SU-DHL-6 (cell line): Measurements from ENCODE around the gene CDX4.

Experiments used
- H2AFZ ChIP-seq: fragments of 200-600 bp; sonication (generic); 2 replicates; pipeline ENCODE4 v1.6.1; 2014; ENCODE audit warnings: low read depth, mild to moderate bottlenecking, moderate library complexity, mixed read lengths, antibody characterized with exemption, low read length; ENCODE audit not compliant: severe bottlenecking
- H3F3A ChIP-seq: fragments of 200-600 bp; shearing (Covaris generic); 2 replicates; pipeline ENCODE4 v1.6.0; 2016; ENCODE audit warnings: antibody characterized with exemption, mild to moderate bottlenecking; ENCODE audit not compliant: insufficient read depth
- H3K27ac ChIP-seq: fragments of 200-600 bp; sonication (generic); 2 replicates; pipeline ENCODE4 v1.5.1; 2016; ENCODE audit warnings: low read depth, mild to moderate bottlenecking, low read length, moderate library complexity, mixed read lengths
- H3K27me3 ChIP-seq: fragments of 200-600 bp; sonication (generic), shearing (Covaris generic); 2 replicates; pipeline ENCODE4 v1.6.0; 2014; ENCODE audit warnings: mild to moderate bottlenecking, low read length
- H3K36me3 ChIP-seq: fragments of 200-600 bp; sonication (generic); 2 replicates; pipeline ENCODE4 v1.6.1; 2014; ENCODE audit warnings: mild to moderate bottlenecking, low read length, mixed read lengths
- H3K4me2 ChIP-seq: fragments of 300-600, 200-600 bp; shearing (Covaris generic), sonication (generic); 2 replicates; pipeline ENCODE4 v1.6.0; 2014; ENCODE audit warnings: low read length, low read depth, mild to moderate bottlenecking; ENCODE audit not compliant: poor library complexity, severe bottlenecking
- H3K4me3 ChIP-seq: fragments of 200-600 bp; sonication (generic); 2 replicates; pipeline ENCODE4 v1.5.1; 2014; ENCODE audit warnings: antibody characterized with exemption, low read length, mild to moderate bottlenecking, mixed read lengths; ENCODE audit not compliant: insufficient read depth, poor library complexity, severe bottlenecking
- H3K79me2 ChIP-seq: fragments of 200-600 bp; sonication (generic); 2 replicates; pipeline ENCODE4 v1.6.1; 2014; ENCODE audit warnings: mild to moderate bottlenecking, low read length, moderate library complexity; ENCODE audit not compliant: insufficient read depth
- H3K9ac ChIP-seq: fragments of 200-600 bp; sonication (generic); 2 replicates; pipeline ENCODE4 v1.7.0; 2014; ENCODE audit warnings: mild to moderate bottlenecking, low read length
- H3K9me2 ChIP-seq: fragments of 200-600 bp; sonication (generic); replicated peaks from 2 replicates; pipeline ENCODE4 v1.6.1; 2014; ENCODE audit warnings: low read length; ENCODE audit not compliant: insufficient read depth
- H3K9me3 ChIP-seq: fragments of 200-600 bp; sonication (generic); 2 replicates; pipeline ENCODE4 v1.6.1; 2014; ENCODE audit warnings: low read length, mixed read lengths; ENCODE audit not compliant: insufficient read depth
- H4K20me1 ChIP-seq: fragments of 200-600 bp; sonication (generic); 2 replicates; pipeline ENCODE4 v1.6.1; 2014; ENCODE audit warnings: low read depth, mild to moderate bottlenecking, antibody characterized with exemption, low read length, moderate library complexity, mixed read lengths
- CTCF ChIP-seq: fragments of 200-600 bp; sonication (generic); IDR thresholded peaks from one replicate; pipeline ENCODE4 v1.5.1; 2017; ENCODE audit warnings: antibody characterized with exemption, mild to moderate bottlenecking, low read length, moderate library complexity; ENCODE audit not compliant: insufficient read depth, poor library complexity, severe bottlenecking
- EZH2phosphoT487 ChIP-seq: fragments of 200-600 bp; sonication (generic), shearing (Covaris generic); conservative IDR thresholded peaks from 2 replicates; pipeline ENCODE4 v1.6.1; 2018; ENCODE audit warnings: mild to moderate bottlenecking, antibody characterized with exemption, low read length, moderate library complexity, mixed read lengths

Gene CDX4

GRCh38 chrX:73448379-73448778 is 1.5 kb downstream of the CDX4 start:
- no peak for TF ChIP-seq CTCF
- no peak for TF ChIP-seq EZH2phosphoT487
- H3K36me3 ChIP-seq: no peaks in the 10 kb centered on the region
- no peak overlapping the region for H3K4me3 ChIP-seq
- H3K79me2 ChIP-seq: no peaks in the 10 kb centered on the region
- no peak overlapping the region for H3K4me2 ChIP-seq
- no peak overlapping the region for H3K9ac ChIP-seq
- H4K20me1 ChIP-seq: no peaks in the 10 kb centered on the region
- no peaks in the 10 kb centered on the region for H3K9me2 ChIP-seq
- H3K27ac ChIP-seq: no peak overlapping the region
- no peaks in the 10 kb centered on the region for H3K27me3 ChIP-seq
- H2AFZ ChIP-seq: no peak overlapping the region
- H3F3A ChIP-seq: no peaks in the 10 kb centered on the region
- no peaks in the 10 kb centered on the region for H3K9me3 ChIP-seq

- no peaks in the 10 kb centered on the region for H3K9me3 ChIP-seq
- no peaks in the 10 kb centered on the region for H3K9me2 ChIP-seq
- no peaks in the 10 kb centered on the region for H3K36me3 ChIP-seq
- no peaks in the 10 kb centered on the region for H3K79me2 ChIP-seq
- no peaks in the 10 kb centered on the region for H3K27me3 ChIP-seq
- H3K9ac ChIP-seq: no peak overlapping the region
- no peaks in the 10 kb centered on the region for H3F3A ChIP-seq
- no peak overlapping the region for H3K4me2 ChIP-seq
- H3K27ac ChIP-seq: no peak overlapping the region
- H4K20me1 ChIP-seq: no peaks in the 10 kb centered on the region
- H2AFZ ChIP-seq: no peak overlapping the region
- TF ChIP-seq CTCF (no peak), EZH2phosphoT487 (no peak)
- H3K4me3 ChIP-seq: no peak overlapping the region
These were observed 8.3 kb downstream of the CDX4 start for GRCh38 chrX:73455171-73455570.

- Histone ChIP-seq H3K4me3 (no peak overlapping the region), H3K27me3 (no peaks in the 10 kb centered on the region), H3K27ac (no peak overlapping the region), H2AFZ (no peak overlapping the region), H4K20me1 (no peaks in the 10 kb centered on the region), H3K79me2 (no peaks in the 10 kb centered on the region), H3K9ac (no peak overlapping the region), H3K36me3 (no peaks in the 10 kb centered on the region), H3K4me2 (no peak overlapping the region), H3F3A (no peaks in the 10 kb centered on the region), H3K9me2 (no peaks in the 10 kb centered on the region), H3K9me3 (no peaks in the 10 kb centered on the region)
- TF ChIP-seq EZH2phosphoT487 (no peak), CTCF (no peak)
These were observed 10.5 kb downstream of the CDX4 start for GRCh38 chrX:73457306-73457705.
